Osteocyte (in vitro differentiated cells): ENCODE measurements around the gene DHH. TPM values are rescaled to one million over a fixed set of nuclear protein-coding genes. Genes with fewer than 3 reads are reported as not detected.
"Not testable (repeated sequence)": the region's sequence is repeated elsewhere in the genome, so short reads cannot be mapped to it uniquely, and the experiment has no call there.

Experiments
- DNase-seq: peaks from one replicate; pipeline ENCODE4 v3.0.0; 2021; ENCODE audit warnings: mixed read lengths; ENCODE audit not compliant: unreplicated experiment; ENCODE audit errors: extremely low spot score
- H3K27ac Mint-ChIP-seq: one replicate; pipeline ENCODE4 v1.8.0; 2021; ENCODE audit warnings: mild to moderate bottlenecking, mixed read lengths; ENCODE audit not compliant: unreplicated experiment
- H3K27me3 Mint-ChIP-seq: one replicate; pipeline ENCODE4 v1.8.0; 2021; ENCODE audit warnings: mixed read lengths; ENCODE audit not compliant: unreplicated experiment
- H3K36me3 Mint-ChIP-seq: one replicate; pipeline ENCODE4 v1.8.0; 2021; ENCODE audit warnings: mixed read lengths; ENCODE audit not compliant: unreplicated experiment
- H3K4me1 Mint-ChIP-seq: one replicate; pipeline ENCODE4 v1.8.0; 2021; ENCODE audit warnings: mixed read lengths; ENCODE audit not compliant: unreplicated experiment
- H3K4me3 Mint-ChIP-seq: one replicate; pipeline ENCODE4 v1.8.0; 2021; ENCODE audit warnings: mild to moderate bottlenecking, moderate library complexity, mixed read lengths; ENCODE audit not compliant: unreplicated experiment
- H3K9me3 Mint-ChIP-seq: one replicate; pipeline ENCODE4 v1.8.0; 2021; ENCODE audit warnings: mixed read lengths; ENCODE audit not compliant: unreplicated experiment
- CTCF ChIP-seq: fragments of 200-600 bp; sonication (generic); IDR thresholded peaks from 2 replicates; pipeline ENCODE4 v1.5.0; 2021; ENCODE audit warnings: antibody characterized with exemption, mild to moderate bottlenecking, moderate library complexity
- total RNA-seq: library from RNA; stranded (reverse); gene quantifications from 2 replicates; pipeline ENCODE4 v1.2.1, GENCODE V29; 2021

DHH gene
- total RNA-seq, 1 donor from 2014 or later, result 0.13 TPM

GRCh38 chr12:49130151-49131050 lies 35.8 kb upstream of the DHH start:
- Mint-ChIP-seq H3K4me1 (peaks cover 33% of the 10 kb centered on the region), H3K27ac (peak overlapping the region; percentile 99), H3K36me3 (peaks cover 34% of the 10 kb centered on the region), H3K27me3 (no peaks in the 10 kb centered on the region), H3K4me3 (peak overlapping the region; percentile 94), H3K9me3 (no peaks in the 10 kb centered on the region)
- DNase-seq, result peak; percentile 97
- TF ChIP-seq CTCF, result peak; percentile 92

GRCh38 chr12:49129332-49130150 lies 34.9 kb upstream of the DHH start:
- H3K27ac Mint-ChIP-seq, result peak overlapping the region; percentile 99
- TF ChIP-seq CTCF, result no peak
- H3K9me3 Mint-ChIP-seq, result no peaks in the 10 kb centered on the region
- peak overlapping the region; percentile 94 for H3K4me3 Mint-ChIP-seq
- DNase-seq, result no peak
- no peaks in the 10 kb centered on the region for H3K27me3 Mint-ChIP-seq
- peaks cover 34% of the 10 kb centered on the region for H3K36me3 Mint-ChIP-seq
- H3K4me1 Mint-ChIP-seq, result peaks cover 33% of the 10 kb centered on the region

GRCh38 chr12:49127971-49128370 lies 33.4 kb upstream of the DHH start:
- H3K27ac Mint-ChIP-seq, result peak overlapping the region; percentile 14
- H3K27me3 Mint-ChIP-seq, H3K4me3 Mint-ChIP-seq, H3K9me3 Mint-ChIP-seq, DNase-seq: not testable (repeated sequence)
- peaks cover 30% of the 10 kb centered on the region for H3K4me1 Mint-ChIP-seq
- peaks cover 34% of the 10 kb centered on the region for H3K36me3 Mint-ChIP-seq

GRCh38 chr12:49126852-49127763 lies 32.5 kb upstream of the DHH start:
- peak overlapping the region; percentile 14 for H3K27ac Mint-ChIP-seq
- TF ChIP-seq CTCF, result no peak

GRCh38 chr12:49121047-49121696 lies 26.6 kb upstream of the DHH start:
- Mint-ChIP-seq H3K9me3 (no peaks in the 10 kb centered on the region), H3K4me1 (no peaks in the 10 kb centered on the region), H3K36me3 (no peaks in the 10 kb centered on the region), H3K4me3 (no peak overlapping the region), H3K27ac (no peak overlapping the region), H3K27me3 (no peaks in the 10 kb centered on the region)
- no peak for DNase-seq
- peak; percentile 76 for TF ChIP-seq CTCF

More at GRCh38 chr12:49126852-49127763, 32.5 kb upstream of the DHH start:
- Mint-ChIP-seq H3K4me1 (peaks cover 23% of the 10 kb centered on the region), H3K27me3 (no peaks in the 10 kb centered on the region), H3K36me3 (peaks cover 34% of the 10 kb centered on the region), H3K4me3 (no peak overlapping the region), H3K9me3 (no peaks in the 10 kb centered on the region)
- DNase-seq, result no peak
